ENCODE measurements around the gene NTM. TPM values are rescaled to one million over a fixed set of nuclear protein-coding genes. Genes with fewer than 3 reads are reported as not detected.

NTM gene
- total RNA-seq, 1 experiment from 2014 or later = not detected

- no peaks in the 10 kb centered on the region for H3K4me1 ChIP-seq (ENCODE audit: control insufficient read depth in 1 of 2, insufficient read depth in 2 of 2, low read length in 2 of 2)
- no peak for ATAC-seq
- H3K9ac ChIP-seq (ENCODE audit: low read length) = no peak overlapping the region
- POLR2A ChIA-PET = no interaction called here
- H2AFZ ChIP-seq (ENCODE audit: low read depth, low read length, poor library complexity, severe bottlenecking) = no peak overlapping the region
- H3K9me3 ChIP-seq (ENCODE audit: control insufficient read depth in 1 of 2, insufficient read depth in 1 of 2, low read depth in 1 of 2, low read length in 2 of 2) = peaks cover 0 to 4% of the 10 kb centered on the region in 2 experiments; a peak in 1 of 4 replicates
- RAD21 ChIA-PET (ENCODE audit: low non-redundant PET in 1 of 2, low total read pairs in 2 of 2, uncharacterized antibody in 2 of 2, unreplicated experiment in 2 of 2) = no interaction called here
- no peaks in the 10 kb centered on the region for H3K27me3 ChIP-seq (ENCODE audit: insufficient read depth, low read length)
- TF ChIP-seq SIN3A (IDR thresholded peaks at IDR 0.05; ENCODE audit: low read depth) = no peak
- TF ChIP-seq YY1 (IDR thresholded peaks at IDR 0.05; ENCODE audit: extremely low read depth, insufficient replicate concordance, low read depth, low read length) = no peak
- TF ChIP-seq EGR1 (IDR thresholded peaks at IDR 0.05; ENCODE audit: low read depth) = no peak
- no peak for TF ChIP-seq JUND (IDR thresholded peaks at IDR 0.05)
- TF ChIP-seq MAX (IDR thresholded peaks at IDR 0.05) = no peak
- TF ChIP-seq ELF1 (IDR thresholded peaks at IDR 0.05; ENCODE audit: borderline replicate concordance, low read depth) = no peak
- no peak for TF ChIP-seq EZH2phosphoT487 (IDR thresholded peaks at IDR 0.05; ENCODE audit: borderline replicate concordance)
- TF ChIP-seq SP1 (IDR thresholded peaks at IDR 0.05; ENCODE audit: low read depth) = no peak
- TF ChIP-seq ZFX (IDR thresholded peaks at IDR 0.05) = no peak
- H3K27ac ChIP-seq (ENCODE audit: low read depth, low read length) = no peak overlapping the region
- H3K4me3 ChIP-seq (replicated peaks in 1 of 2; ENCODE audit: low read depth in 1 of 2, low read length in 2 of 2) = no peak overlapping the region
- H3K9me2 ChIP-seq (ENCODE audit: insufficient read depth) = no peaks in the 10 kb centered on the region
- no peaks in the 10 kb centered on the region for H3K36me3 ChIP-seq (ENCODE audit: control insufficient read depth in 1 of 2, insufficient read depth in 2 of 2, low read length in 2 of 2)
- BruUV-seq (replicated peaks) = no TSS peak
- CTCF ChIA-PET = no interaction called here
- no peaks in the 10 kb centered on the region for H4K20me1 ChIP-seq (ENCODE audit: insufficient read depth)
- intact Hi-C loops (cut with micrococcal nuclease) = no loop called here
- H3K79me2 ChIP-seq (ENCODE audit: insufficient read depth, low read length) = no peaks in the 10 kb centered on the region
- no peak for DNase-seq (ENCODE audit: low read depth, low spot score)
- no peak overlapping the region for H3K4me2 ChIP-seq (ENCODE audit: low read length)
Measured at GRCh38 chr11:131483877-131484276, 113.5 kb downstream of the NTM start.

- no peak overlapping the region for H3K9ac ChIP-seq (ENCODE audit: low read length)
- no peak overlapping the region for H2AFZ ChIP-seq (ENCODE audit: low read depth, low read length, poor library complexity, severe bottlenecking)
- no peak overlapping the region for H3K4me3 ChIP-seq (replicated peaks in 1 of 2; ENCODE audit: low read depth in 1 of 2, low read length in 2 of 2)
- no TSS peak for BruUV-seq (replicated peaks)
- ATAC-seq = no peak
- H4K20me1 ChIP-seq (ENCODE audit: insufficient read depth) = no peaks in the 10 kb centered on the region
- ChIA-PET POLR2A (no interaction called here), CTCF (no interaction called here), RAD21 (ENCODE audit: low non-redundant PET in 1 of 2, low total read pairs in 2 of 2, uncharacterized antibody in 2 of 2, unreplicated experiment in 2 of 2) (no interaction called here)
- no peak for DNase-seq (ENCODE audit: low read depth, low spot score)
- no peak overlapping the region for H3K27ac ChIP-seq (ENCODE audit: low read depth, low read length)
- H3K79me2 ChIP-seq (ENCODE audit: insufficient read depth, low read length) = no peaks in the 10 kb centered on the region
- intact Hi-C loops (cut with micrococcal nuclease) = no loop called here
- H3K27me3 ChIP-seq (ENCODE audit: insufficient read depth, low read length) = no peaks in the 10 kb centered on the region
- no peaks in the 10 kb centered on the region for H3K9me2 ChIP-seq (ENCODE audit: insufficient read depth)
- no peaks in the 10 kb centered on the region for H3K4me1 ChIP-seq (ENCODE audit: control insufficient read depth in 1 of 2, insufficient read depth in 2 of 2, low read length in 2 of 2)
- H3K9me3 ChIP-seq (ENCODE audit: control insufficient read depth in 1 of 2, insufficient read depth in 1 of 2, low read depth in 1 of 2, low read length in 2 of 2) = peaks cover 0 to 4% of the 10 kb centered on the region in 2 experiments; a peak in 1 of 4 replicates
- no peaks in the 10 kb centered on the region for H3K36me3 ChIP-seq (ENCODE audit: control insufficient read depth in 1 of 2, insufficient read depth in 2 of 2, low read length in 2 of 2)
- H3K4me2 ChIP-seq (ENCODE audit: low read length) = no peak overlapping the region
- TF ChIP-seq, protein P1, sequence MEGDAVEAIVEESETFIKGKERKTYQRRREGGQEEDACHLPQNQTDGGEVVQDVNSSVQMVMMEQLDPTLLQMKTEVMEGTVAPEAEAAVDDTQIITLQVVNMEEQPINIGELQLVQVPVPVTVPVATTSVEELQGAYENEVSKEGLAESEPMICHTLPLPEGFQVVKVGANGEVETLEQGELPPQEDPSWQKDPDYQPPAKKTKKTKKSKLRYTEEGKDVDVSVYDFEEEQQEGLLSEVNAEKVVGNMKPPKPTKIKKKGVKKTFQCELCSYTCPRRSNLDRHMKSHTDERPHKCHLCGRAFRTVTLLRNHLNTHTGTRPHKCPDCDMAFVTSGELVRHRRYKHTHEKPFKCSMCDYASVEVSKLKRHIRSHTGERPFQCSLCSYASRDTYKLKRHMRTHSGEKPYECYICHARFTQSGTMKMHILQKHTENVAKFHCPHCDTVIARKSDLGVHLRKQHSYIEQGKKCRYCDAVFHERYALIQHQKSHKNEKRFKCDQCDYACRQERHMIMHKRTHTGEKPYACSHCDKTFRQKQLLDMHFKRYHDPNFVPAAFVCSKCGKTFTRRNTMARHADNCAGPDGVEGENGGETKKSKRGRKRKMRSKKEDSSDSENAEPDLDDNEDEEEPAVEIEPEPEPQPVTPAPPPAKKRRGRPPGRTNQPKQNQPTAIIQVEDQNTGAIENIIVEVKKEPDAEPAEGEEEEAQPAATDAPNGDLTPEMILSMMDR (IDR thresholded peaks at IDR 0.05 in 2 of 3, conservative IDR thresholded peaks at IDR 0.05 in 1 of 3; ENCODE audit: borderline replicate concordance in 1 of 3, insufficient read depth in 1 of 3, low read depth in 2 of 3, low read length in 2 of 3) = no peak
- TF ChIP-seq MAX (IDR thresholded peaks at IDR 0.05) (no peak), SP1 (IDR thresholded peaks at IDR 0.05; ENCODE audit: low read depth) (no peak), EGR1 (IDR thresholded peaks at IDR 0.05; ENCODE audit: low read depth) (no peak), ELF1 (IDR thresholded peaks at IDR 0.05; ENCODE audit: borderline replicate concordance, low read depth) (no peak), SRF (IDR thresholded peaks at IDR 0.05; ENCODE audit: low read depth) (no peak), FOSL1 (IDR thresholded peaks at IDR 0.05; ENCODE audit: low read depth) (no peak), POLR2A (IDR thresholded peaks at IDR 0.05; ENCODE audit: borderline replicate concordance, extremely low read depth, insufficient read depth, insufficient read length) (no peak)
- TF ChIP-seq, protein P2, sequence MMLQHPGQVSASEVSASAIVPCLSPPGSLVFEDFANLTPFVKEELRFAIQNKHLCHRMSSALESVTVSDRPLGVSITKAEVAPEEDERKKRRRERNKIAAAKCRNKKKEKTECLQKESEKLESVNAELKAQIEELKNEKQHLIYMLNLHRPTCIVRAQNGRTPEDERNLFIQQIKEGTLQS (IDR thresholded peaks at IDR 0.05) = no peak
- TF ChIP-seq, protein P3, sequence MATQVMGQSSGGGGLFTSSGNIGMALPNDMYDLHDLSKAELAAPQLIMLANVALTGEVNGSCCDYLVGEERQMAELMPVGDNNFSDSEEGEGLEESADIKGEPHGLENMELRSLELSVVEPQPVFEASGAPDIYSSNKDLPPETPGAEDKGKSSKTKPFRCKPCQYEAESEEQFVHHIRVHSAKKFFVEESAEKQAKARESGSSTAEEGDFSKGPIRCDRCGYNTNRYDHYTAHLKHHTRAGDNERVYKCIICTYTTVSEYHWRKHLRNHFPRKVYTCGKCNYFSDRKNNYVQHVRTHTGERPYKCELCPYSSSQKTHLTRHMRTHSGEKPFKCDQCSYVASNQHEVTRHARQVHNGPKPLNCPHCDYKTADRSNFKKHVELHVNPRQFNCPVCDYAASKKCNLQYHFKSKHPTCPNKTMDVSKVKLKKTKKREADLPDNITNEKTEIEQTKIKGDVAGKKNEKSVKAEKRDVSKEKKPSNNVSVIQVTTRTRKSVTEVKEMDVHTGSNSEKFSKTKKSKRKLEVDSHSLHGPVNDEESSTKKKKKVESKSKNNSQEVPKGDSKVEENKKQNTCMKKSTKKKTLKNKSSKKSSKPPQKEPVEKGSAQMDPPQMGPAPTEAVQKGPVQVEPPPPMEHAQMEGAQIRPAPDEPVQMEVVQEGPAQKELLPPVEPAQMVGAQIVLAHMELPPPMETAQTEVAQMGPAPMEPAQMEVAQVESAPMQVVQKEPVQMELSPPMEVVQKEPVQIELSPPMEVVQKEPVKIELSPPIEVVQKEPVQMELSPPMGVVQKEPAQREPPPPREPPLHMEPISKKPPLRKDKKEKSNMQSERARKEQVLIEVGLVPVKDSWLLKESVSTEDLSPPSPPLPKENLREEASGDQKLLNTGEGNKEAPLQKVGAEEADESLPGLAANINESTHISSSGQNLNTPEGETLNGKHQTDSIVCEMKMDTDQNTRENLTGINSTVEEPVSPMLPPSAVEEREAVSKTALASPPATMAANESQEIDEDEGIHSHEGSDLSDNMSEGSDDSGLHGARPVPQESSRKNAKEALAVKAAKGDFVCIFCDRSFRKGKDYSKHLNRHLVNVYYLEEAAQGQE (IDR thresholded peaks at IDR 0.05; ENCODE audit: low read depth) = no peak
Measured at GRCh38 chr11:131486100-131486499, 115.7 kb downstream of the NTM start.

Measured in HCT116 (cell line).